ENCODE data around the gene ATP6V1G2. TPM values are rescaled to one million over a fixed set of nuclear protein-coding genes. Genes with fewer than 3 reads are reported as not detected.
A peak's percentile ranks its signal among the peaks of the same experiment; 100 is the strongest.

ATP6V1G2 gene
- total RNA-seq, 1 donor from 2014 or later = 0.18 TPM

GRCh38 chr6:31548544-31548873, 2.1 kb upstream of the ATP6V1G2 start:
- no peak for DNase-seq (ENCODE audit: extremely low read depth, low read depth, low spot score)

GRCh38 chr6:31547727-31548543, 1.5 kb upstream of the ATP6V1G2 start:
- no peak for DNase-seq (ENCODE audit: extremely low read depth, low read depth, low spot score)

GRCh38 chr6:31546958-31547726, 734 bp upstream of the ATP6V1G2 start, which contains the start of gene NFKBIL1:
Gene NFKBIL1, plus strand, starts transcription at chr6:31547608. Its CDS starts 87 bp downstream, at chr6:31547695.
- DNase-seq (ENCODE audit: extremely low read depth, low read depth, low spot score) = peak; percentile 89

GRCh38 chr6:31545291-31545690, 1.1 kb downstream of the ATP6V1G2 start:
- DNase-seq (ENCODE audit: extremely low read depth, low read depth, low spot score) = no peak

GRCh38 chr6:31544676-31545075, 1.7 kb downstream of the ATP6V1G2 start:
- DNase-seq (ENCODE audit: extremely low read depth, low read depth, low spot score) = no peak

GRCh38 chr6:31543639-31544038, 2.8 kb downstream of the ATP6V1G2 start:
- no peak for DNase-seq (ENCODE audit: extremely low read depth, low read depth, low spot score)

- peak; percentile 92 for DNase-seq (ENCODE audit: extremely low read depth, low read depth, low spot score)
These were observed 4.5 kb downstream of the ATP6V1G2 start, which contains the start of gene DDX39B for GRCh38 chr6:31541658-31542521. Gene DDX39B, minus strand, starts transcription at chr6:31542003. Its CDS starts 1,471 bp downstream, at chr6:31540532.

- DNase-seq (ENCODE audit: extremely low read depth, low read depth, low spot score) = no peak
These were observed 5.2 kb downstream of the ATP6V1G2 start for GRCh38 chr6:31541059-31541657.

- no peak for DNase-seq (ENCODE audit: extremely low read depth, low read depth, low spot score)
These were observed 5.8 kb downstream of the ATP6V1G2 start for GRCh38 chr6:31540640-31541039.

- no peak for DNase-seq (ENCODE audit: extremely low read depth, low read depth, low spot score)
These were observed 7.5 kb downstream of the ATP6V1G2 start for GRCh38 chr6:31538805-31539400.

- DNase-seq (ENCODE audit: extremely low read depth, low read depth, low spot score) = no peak
These were observed 10.7 kb downstream of the ATP6V1G2 start for GRCh38 chr6:31535538-31536324.

GRCh38 chr6:31534521-31535040, 11.8 kb downstream of the ATP6V1G2 start:
- DNase-seq (ENCODE audit: extremely low read depth, low read depth, low spot score) = no peak

- no peak for DNase-seq (ENCODE audit: extremely low read depth, low read depth, low spot score)
These were observed 12.4 kb downstream of the ATP6V1G2 start for GRCh38 chr6:31534011-31534410.

- no peak for DNase-seq (ENCODE audit: extremely low read depth, low read depth, low spot score)
These were observed 13.0 kb downstream of the ATP6V1G2 start for GRCh38 chr6:31533455-31533841.

- DNase-seq (ENCODE audit: extremely low read depth, low read depth, low spot score) = no peak
These were observed 13.6 kb downstream of the ATP6V1G2 start for GRCh38 chr6:31532644-31533454.

- DNase-seq (ENCODE audit: extremely low read depth, low read depth, low spot score) = no peak
These were observed 14.4 kb downstream of the ATP6V1G2 start for GRCh38 chr6:31531771-31532643.

GRCh38 chr6:31531162-31531561, 15.2 kb downstream of the ATP6V1G2 start:
- no peak for DNase-seq (ENCODE audit: extremely low read depth, low read depth, low spot score)

Data from glomerular endothelial cell (primary cell).